K562 (cell line): ENCODE results near the gene ZP3. TPM values are rescaled to one million over a fixed set of nuclear protein-coding genes. Genes with fewer than 3 reads are reported as not detected.

Source experiments
- ATAC-seq: fragments of 200-7000 bp; cut with Tn5 transposase; 3 replicates; pipeline ENCODE4 v1.9.1; 2020; ENCODE audit warnings: moderate library complexity
- BruUV-seq: library from RNA; stranded (reverse); fragments of 400-500 nt; replicated peaks from 2 replicates; lab custom pipeline; 2021; lab: Mats Ljungman, UMichigan
- CTCF ChIA-PET: fragments of 300-600 bp; formaldehyde crosslinking; extraction: SDS; loops from one replicate; lab custom pipeline; 2021; ENCODE audit warnings: low intra/inter-chr PET ratio; lab: Yijun Ruan, JAX
- POLR2A ChIA-PET: fragments of 300-600, 350-650 bp; sonication (Branson Sonifier 250); formaldehyde crosslinking; extraction: SDS; loops from one replicate; lab custom pipeline; 2021; ENCODE audit warnings: antibody characterized with exemption, inconsistent platforms; lab: Yijun Ruan, JAX
- DNase-seq, 4 experiments: peaks; one replicate each; pipeline versions ENCODE4 v3.0.0 to v3.0.0-alpha.2; 2011 to 2018; ENCODE audit warnings: low spot score in 3 of 4, mixed read lengths in 3 of 4; ENCODE audit errors: extremely low read depth in 1 of 4
- FAIRE-seq: peaks from 2 replicates; lab custom pipeline; 2011; peaks lifted over from hg19 to GRCh38; lab: Jason Lieb, UNC
- H2AFZ ChIP-seq: 2 replicates; pipeline ENCODE4 v1.6.0; 2011; ENCODE audit warnings: low read depth, low read length, control low read depth, inconsistent platforms
- H3K27ac ChIP-seq: fragments of 200-600 bp; 3 replicates; pipeline ENCODE4 v1.8.0; 2011; ENCODE audit warnings: low read depth, mild to moderate bottlenecking, control low read depth, inconsistent platforms, low read length, moderate library complexity, mixed read lengths; ENCODE audit errors: extremely low read depth
- H3K27me3 ChIP-seq, 2 experiments: fragments of 300-600 bp in 1 of 2; 2 replicates in 1 of 2; 3 replicates in 1 of 2; pipeline versions ENCODE4 v1.6.0 to v1.8.0; 2011; ENCODE audit warnings: inconsistent platforms in 2 of 2, low read length in 2 of 2, mild to moderate bottlenecking in 1 of 2, mixed read lengths in 1 of 2, moderate library complexity in 1 of 2; ENCODE audit not compliant: control insufficient read depth in 2 of 2, insufficient read depth in 2 of 2
- H3K36me3 ChIP-seq: fragments of 300-600 bp; 3 replicates; pipeline ENCODE4 v1.8.0; 2011; ENCODE audit warnings: mild to moderate bottlenecking, low read length, inconsistent platforms; ENCODE audit not compliant: control insufficient read depth, insufficient read depth
- H3K4me1 ChIP-seq, 2 experiments: fragments of 200-600 bp in 1 of 2; replicated peaks in 1 of 2; 2 replicates in 1 of 2; 3 replicates in 1 of 2; pipeline versions ENCODE4 v1.5.1 to v1.8.0; 2011; ENCODE audit warnings: inconsistent platforms in 2 of 2, low read length in 2 of 2, mild to moderate bottlenecking in 1 of 2, mixed read lengths in 1 of 2, moderate library complexity in 1 of 2; ENCODE audit not compliant: control insufficient read depth in 2 of 2, insufficient read depth in 2 of 2
- H3K4me2 ChIP-seq: 2 replicates; pipeline ENCODE4 v1.6.1; 2011; ENCODE audit warnings: low read length, control low read depth, inconsistent platforms, mixed read lengths; ENCODE audit not compliant: insufficient read depth
- H3K4me3 ChIP-seq: fragments of 200-600 bp; sonication (generic), shearing (Covaris generic); 2 replicates; pipeline ENCODE4 v1.5.1; 2016; ENCODE audit warnings: control low read depth, inconsistent platforms
- H3K79me2 ChIP-seq: fragments of 200-600 bp; 3 replicates; pipeline ENCODE4 v1.8.0; 2011; ENCODE audit warnings: low read length, inconsistent platforms; ENCODE audit not compliant: control insufficient read depth, insufficient read depth
- H3K9ac ChIP-seq, 2 experiments: 2 replicates each; pipeline versions ENCODE4 v1.6.0 to v1.6.1; 2011; ENCODE audit warnings: low read depth in 2 of 2, low read length in 2 of 2, control low read depth in 1 of 2, inconsistent platforms in 1 of 2, mild to moderate bottlenecking in 1 of 2, mixed read lengths in 1 of 2; ENCODE audit not compliant: insufficient read depth in 1 of 2
- H3K9me1 ChIP-seq: one replicate; pipeline ENCODE4 v1.6.0; 2011; ENCODE audit warnings: inconsistent platforms, mild to moderate bottlenecking, low read length, moderate library complexity; ENCODE audit not compliant: control insufficient read depth, insufficient read depth
- H3K9me3 ChIP-seq: replicated peaks from 2 replicates; pipeline ENCODE4 v1.5.1; 2011; ENCODE audit warnings: low read depth, low read length, inconsistent platforms; ENCODE audit not compliant: control insufficient read depth, insufficient read depth
- H4K20me1 ChIP-seq: replicated peaks from 2 replicates; pipeline ENCODE4 v1.6.1; 2011; ENCODE audit warnings: low read length, inconsistent platforms, mixed read lengths; ENCODE audit not compliant: control insufficient read depth, insufficient read depth
- ARID2 ChIP-seq: fragments of 450-650 bp; IDR thresholded peaks from 2 replicates; pipeline ENCODE4 v1.6.1; 2017; ENCODE audit warnings: antibody characterized with exemption, mild to moderate bottlenecking
- ELF2 ChIP-seq: fragments of 250-450 bp; sonication (Bioruptor Pico); IDR thresholded peaks from 2 replicates; pipeline ENCODE4 v1.5.0; 2021; ENCODE audit warnings: mild to moderate bottlenecking
- ILF3 ChIP-seq: fragments of 450-650 bp; IDR thresholded peaks from 2 replicates; pipeline ENCODE4 v1.6.1; 2018; ENCODE audit warnings: antibody characterized with exemption, mild to moderate bottlenecking, moderate library complexity, borderline replicate concordance
- NFYB ChIP-seq: IDR thresholded peaks from 2 replicates; pipeline ENCODE4 v1.6.1; 2011; ENCODE audit warnings: mild to moderate bottlenecking, moderate library complexity; ENCODE audit not compliant: insufficient read length; ENCODE audit errors: extremely low read depth
- NR1H2 ChIP-seq: sonication (generic); formaldehyde crosslinking; IDR thresholded peaks from 2 replicates; pipeline ENCODE4 v1.4.0; 2020; ENCODE audit warnings: mild to moderate bottlenecking, missing genetic modification reagents
- PCBP2 ChIP-seq: fragments of 200-400 bp; formaldehyde crosslinking; IDR thresholded peaks from 2 replicates; pipeline ENCODE4 v1.6.1; 2018; ENCODE audit warnings: low read length, low read depth, mild to moderate bottlenecking, moderate library complexity; ENCODE audit not compliant: poor library complexity, severe bottlenecking
- PHF8 ChIP-seq: fragments of 200-600 bp; sonication (generic); IDR thresholded peaks from 2 replicates; pipeline ENCODE4 v1.6.1; 2012; ENCODE audit warnings: mixed run types, mild to moderate bottlenecking, inconsistent platforms, low read length, moderate library complexity, borderline replicate concordance
- PHTF2 ChIP-seq: fragments of 250-450 bp; sonication (Bioruptor Pico); IDR thresholded peaks from 2 replicates; pipeline ENCODE4 v1.5.0; 2021; ENCODE audit warnings: mild to moderate bottlenecking
- SRSF9 ChIP-seq: fragments of 200-400 bp; formaldehyde crosslinking; IDR thresholded peaks from 2 replicates; pipeline ENCODE4 v1.6.1; 2017; ENCODE audit warnings: low read depth, low read length, borderline replicate concordance
- YY1 ChIP-seq, 3 experiments: IDR thresholded peaks; 2 replicates each; pipeline ENCODE4 v1.6.1; 2011; ENCODE audit warnings: low read length in 2 of 3, mild to moderate bottlenecking in 2 of 3, moderate library complexity in 2 of 3, borderline replicate concordance in 1 of 3, control low read depth in 1 of 3, low read depth in 1 of 3; ENCODE audit not compliant: insufficient read depth in 3 of 3, insufficient replicate concordance in 2 of 3, control insufficient read depth in 1 of 3, insufficient read length in 1 of 3; ENCODE audit errors: extremely low read depth in 1 of 3
- ZNF12 ChIP-seq: sonication (generic); formaldehyde crosslinking; IDR thresholded peaks from 2 replicates; pipeline ENCODE4 v1.4.0; 2020; ENCODE audit warnings: mild to moderate bottlenecking, missing genetic modification reagents
- ZNF165 ChIP-seq: fragments of 250-450 bp; sonication (Bioruptor Pico); IDR thresholded peaks from 2 replicates; pipeline ENCODE4 v1.4.0; 2020; ENCODE audit warnings: borderline replicate concordance
- ZNF707 ChIP-seq: fragments of 250-450 bp; sonication (Bioruptor Pico); conservative IDR thresholded peaks from 2 replicates; pipeline ENCODE4 v1.8.0; 2022; ENCODE audit warnings: inconsistent platforms, mild to moderate bottlenecking, moderate library complexity
- WGBS: fragments of 100-300 bp; shearing (Covaris generic); methylation state at CpG from one replicate; pipeline ENCODE4 v1.1.6; 2016; ENCODE audit warnings: low coverage, mixed read lengths; ENCODE audit not compliant: insufficient coverage; ENCODE audit errors: missing lambda C conversion rate; 5-methylcytosine and 5-hydroxymethylcytosine counted together
- in situ Hi-C: fragments of 300-500 bp; cut with MboI; formaldehyde crosslinking; loops from 4 replicates; pipeline ENCODE4 v1.15.0; 2018; ENCODE audit warnings: inconsistent platforms, mixed read lengths
- intact Hi-C: fragments of 100-400 bp; cut with micrococcal nuclease; formaldehyde crosslinking; loops from 2 replicates; pipeline ENCODE4 v1.14.2; 2022
- polyA plus RNA-seq, 8 experiments: library from polyadenylated mRNA; depleted of rRNA in 4 of 8; stranded (reverse) in 5 of 8; unstranded in 3 of 8; fragments of >200 nt; fragmentation: Nextera tagmentation in 2 of 8; fragmentation: Illumina TruSeq in 1 of 8; extraction: Ambion mirVana in 2 of 8; extraction: Trizol in 1 of 8; gene quantifications; 2 replicates each; pipeline versions ENCODE4 v1.2.1 to v1.2.3, GENCODE V29; 2011 to 2014; ENCODE audit warnings: inconsistent platforms in 1 of 8, missing spikeins in 1 of 8
- total RNA-seq, 7 experiments: library from RNA; depleted of rRNA in 6 of 7; stranded (reverse); fragments of >200 nt in 6 of 7; fragmentation: Illumina TruSeq in 2 of 7; extraction: Trizol in 2 of 7; gene quantifications; 2 replicates each; pipeline versions ENCODE4 v1.2.1 to v1.2.3, GENCODE V29; 2011 to 2021; ENCODE audit warnings: low replicate concordance in 1 of 7
- TF ChIP-seq, protein P1 (sequence below): fragments of 450-650 bp; formaldehyde crosslinking; IDR thresholded peaks from 2 replicates; pipeline ENCODE4 v1.4.0; 2020; ENCODE audit warnings: mild to moderate bottlenecking, moderate library complexity

ZP3 gene
- total and polyA plus RNA-seq, 9 of the 15 experiments (the other 6 are each of a cell fraction or from before 2014, with no cell fraction given), result 1.4 to 3.8 (median 2.4) TPM

DNA sequence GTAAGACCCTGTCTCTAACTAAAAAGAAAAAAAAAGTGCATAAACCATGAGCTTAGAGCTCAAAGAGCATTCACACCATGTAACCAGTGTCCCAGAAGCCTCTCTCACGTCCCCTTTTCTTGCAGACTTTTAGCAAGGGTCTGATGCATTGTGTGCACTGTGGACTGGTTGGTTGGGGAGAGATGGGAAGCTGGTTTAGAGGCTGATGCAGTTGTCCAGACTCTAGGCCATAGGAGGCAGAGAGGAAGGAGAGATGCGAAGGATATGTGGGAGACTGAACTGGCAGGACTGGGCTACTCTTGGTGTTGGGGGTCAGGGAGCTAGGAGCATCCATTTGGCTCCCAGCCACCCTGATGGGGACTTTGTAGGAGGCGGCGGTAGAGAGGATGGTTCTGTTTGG lies 17.0 kb upstream of the ZP3 start:
- Histone ChIP-seq H3K79me2 (no peaks in the 10 kb centered on the region), H4K20me1 (no peaks in the 10 kb centered on the region), H3K27ac (no peak overlapping the region), H3K4me1 (peaks cover 12 to 13% of the 10 kb centered on the region in 2 experiments; a peak in 3 of 5 replicates), H3K4me3 (no peak overlapping the region), H2AFZ (no peak overlapping the region), H3K9me1 (no peaks in the 10 kb centered on the region), H3K9me3 (no peaks in the 10 kb centered on the region), H3K4me2 (no peak overlapping the region), H3K9ac (peak overlapping the region in 1 of 2 experiments; percentile 37; a peak in 1 of 4 replicates), H3K27me3 (no peaks in the 10 kb centered on the region), H3K36me3 (peaks cover 4% of the 10 kb centered on the region; the same call in 2 of the 3 replicates)
- ChIA-PET POLR2A (interaction anchor here (0.5 to 1.4 kb wide), 3 partner anchors 9 to 930 kb away, joined by 3 to 6 read pairs (median 4); no protein-coding TSS in a partner anchor), CTCF (no interaction called here)
- in situ Hi-C loops (no loop called here), intact Hi-C loops (no loop called here)
- TF ChIP-seq PCBP2, result no peak
- whole genome bisulfite sequencing, result 39% methylated on average over 4 of the region's 4 CpGs
- no TSS peak for BruUV-seq
- ATAC-seq, result no peak; the same call in 2 of the 3 replicates
- DNase-seq, result no peak
- peak; percentile 71 for FAIRE-seq

DNA sequence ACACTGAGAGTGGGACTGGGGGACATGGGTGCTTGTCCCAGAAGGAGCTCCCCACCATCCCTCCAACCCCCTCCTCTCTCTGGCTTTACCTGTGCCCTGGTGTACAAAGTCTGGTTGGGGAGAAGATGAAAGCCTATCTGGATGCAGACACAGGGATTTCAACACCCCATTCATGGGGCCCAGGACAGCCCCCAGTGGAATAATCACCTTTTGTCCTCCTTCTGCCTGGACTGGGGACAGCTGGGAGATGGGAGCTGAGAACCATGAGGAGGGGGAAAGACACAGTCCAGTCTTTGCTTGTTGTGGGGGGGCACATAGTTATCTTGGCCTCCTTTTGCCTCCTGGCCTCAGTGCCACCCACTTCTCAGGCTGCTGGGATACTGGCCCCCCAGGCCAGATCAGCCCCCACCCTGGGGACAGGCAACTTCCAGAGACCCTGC lies 16.6 kb upstream of the ZP3 start:
- no peak overlapping the region for H3K4me3 ChIP-seq
- no peak overlapping the region for H2AFZ ChIP-seq
- FAIRE-seq, result no peak
- H3K9ac ChIP-seq, result peak overlapping the region in 1 of 2 experiments; percentile 73; a peak in 1 of 4 replicates
- H3K27me3 ChIP-seq, result no peaks in the 10 kb centered on the region
- no peak for DNase-seq
- peaks cover 12 to 13% of the 10 kb centered on the region in 2 experiments; a peak in 3 of 5 replicates for H3K4me1 ChIP-seq
- H3K79me2 ChIP-seq, result no peaks in the 10 kb centered on the region
- no peaks in the 10 kb centered on the region for H3K9me3 ChIP-seq
- H3K9me1 ChIP-seq, result no peaks in the 10 kb centered on the region
- ChIA-PET POLR2A (interaction anchor here (1.0 to 1.1 kb wide), 2 partner anchors 11 kb away, joined by 4 read pairs; no protein-coding TSS in a partner anchor), CTCF (no interaction called here)
- H3K36me3 ChIP-seq, result peaks cover 4% of the 10 kb centered on the region; the same call in 2 of the 3 replicates
- no peak overlapping the region for H3K27ac ChIP-seq
- H3K4me2 ChIP-seq, result no peak overlapping the region
- no peaks in the 10 kb centered on the region for H4K20me1 ChIP-seq
- intact Hi-C loops, result no loop called here
- in situ Hi-C loops, result no loop called here
- no TSS peak for BruUV-seq
- ATAC-seq, result no peak
- no peak for TF ChIP-seq ZNF12 (CRISPR knock-in tag)
- no peak for TF ChIP-seq ILF3
- TF ChIP-seq ARID2, result no peak
- no peak for TF ChIP-seq SRSF9
- TF ChIP-seq ELF2 (CRISPR knock-in tag), result no peak
- no peak for TF ChIP-seq NR1H2 (CRISPR knock-in tag)
- no peak for TF ChIP-seq PHF8
- no peak for TF ChIP-seq ZNF707 (CRISPR knock-in tag)
- TF ChIP-seq, protein P1, sequence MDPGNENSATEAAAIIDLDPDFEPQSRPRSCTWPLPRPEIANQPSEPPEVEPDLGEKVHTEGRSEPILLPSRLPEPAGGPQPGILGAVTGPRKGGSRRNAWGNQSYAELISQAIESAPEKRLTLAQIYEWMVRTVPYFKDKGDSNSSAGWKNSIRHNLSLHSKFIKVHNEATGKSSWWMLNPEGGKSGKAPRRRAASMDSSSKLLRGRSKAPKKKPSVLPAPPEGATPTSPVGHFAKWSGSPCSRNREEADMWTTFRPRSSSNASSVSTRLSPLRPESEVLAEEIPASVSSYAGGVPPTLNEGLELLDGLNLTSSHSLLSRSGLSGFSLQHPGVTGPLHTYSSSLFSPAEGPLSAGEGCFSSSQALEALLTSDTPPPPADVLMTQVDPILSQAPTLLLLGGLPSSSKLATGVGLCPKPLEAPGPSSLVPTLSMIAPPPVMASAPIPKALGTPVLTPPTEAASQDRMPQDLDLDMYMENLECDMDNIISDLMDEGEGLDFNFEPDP, result no peak
- TF ChIP-seq NFYB, result no peak
- no peak for TF ChIP-seq YY1 (IDR thresholded peaks at IDR 0.05; ENCODE audit: borderline replicate concordance in 1 of 3, control insufficient read depth in 1 of 3, extremely low read depth in 1 of 3, insufficient read depth in 3 of 3, insufficient read length in 1 of 3, insufficient replicate concordance in 2 of 3, low read depth in 1 of 3, low read length in 2 of 3)
- TF ChIP-seq PHTF2 (CRISPR knock-in tag), result no peak
- no peak for TF ChIP-seq ZNF165 (CRISPR knock-in tag)
